GM19468 (cell line): ENCODE data around the gene KRT85.
"Not testable (repeated sequence)": the region's sequence is repeated elsewhere in the genome, so short reads cannot be mapped to it uniquely, and the experiment has no call there.

Experiments used
- ATAC-seq: cut with Tn5 transposase; IDR thresholded peaks from one replicate; pipeline ENCODE4 v1.9.1; 2021; ENCODE audit warnings: mild to moderate bottlenecking, moderate library complexity, moderate number of reproducible peaks; ENCODE audit not compliant: unreplicated experiment; ENCODE audit errors: extremely low read depth

Gene KRT85

GRCh38 chr12:52366738-52367485 is at the start of gene KRT85:
TSS of gene KRT85 (minus strand) at chr12:52367481. CDS start at chr12:52367405, 76 bp downstream.
- no peak for ATAC-seq

DNA sequence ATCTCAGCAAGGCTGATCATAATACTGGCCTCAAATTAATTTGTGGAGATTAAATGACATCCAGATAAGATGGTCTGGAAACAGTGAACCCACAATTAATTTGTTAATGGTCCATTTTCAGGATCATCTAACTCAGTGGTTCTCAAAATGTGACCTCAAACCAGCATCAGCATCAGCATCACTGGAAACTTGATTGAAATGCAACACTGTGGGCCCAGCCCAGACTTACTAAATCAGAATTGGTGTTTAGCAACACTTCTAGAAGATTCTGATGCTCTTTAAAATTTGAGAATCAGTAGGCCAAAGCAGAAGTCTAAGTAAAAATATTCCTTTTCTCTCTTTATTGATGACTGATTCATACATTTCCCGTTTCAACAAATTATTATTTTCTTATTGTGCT is 49.5 kb upstream of the KRT85 start:
- ATAC-seq = no peak

DNA sequence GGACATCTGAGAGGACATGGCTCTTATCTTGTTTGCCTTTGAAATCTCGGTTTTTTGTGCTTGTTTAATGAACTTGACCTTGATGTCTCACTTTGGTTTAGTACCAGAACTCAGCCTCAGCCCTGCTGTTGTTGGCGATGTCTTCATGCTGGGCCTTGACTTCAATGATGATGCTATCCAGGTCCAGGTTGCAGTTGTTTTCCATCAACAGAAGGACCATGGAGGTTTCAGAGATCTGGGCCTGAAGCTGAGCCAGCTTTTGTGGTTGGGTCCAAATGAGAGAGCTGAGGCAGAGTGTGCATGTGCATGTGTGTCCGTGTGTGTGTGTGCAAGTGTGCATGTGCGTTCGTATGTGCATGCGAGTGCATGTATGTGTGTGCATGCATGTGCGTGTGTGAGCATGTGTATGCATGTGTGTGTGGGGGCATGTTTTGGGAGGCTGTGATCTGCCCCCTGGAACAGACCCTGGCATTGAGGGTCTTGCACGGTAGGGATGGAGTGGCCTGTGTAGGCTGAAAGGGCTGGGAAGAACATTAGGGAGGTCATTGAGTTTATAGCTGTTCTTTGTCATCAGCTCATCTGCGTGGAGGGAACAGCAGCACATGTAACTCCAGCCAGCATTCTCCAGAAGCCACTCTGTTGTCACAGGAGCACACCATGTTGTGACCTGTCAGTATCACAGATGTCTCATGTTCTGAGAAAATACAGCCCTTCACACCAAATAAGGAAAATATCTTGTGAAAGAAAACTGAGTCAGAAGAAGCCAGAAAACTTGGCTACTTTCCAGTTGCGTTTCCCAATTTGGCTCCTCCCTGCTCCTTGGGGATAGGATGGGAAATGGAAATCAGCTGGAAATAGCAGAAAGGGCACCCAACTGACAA is 48.8 kb upstream of the KRT85 start:
- ATAC-seq = no peak

DNA sequence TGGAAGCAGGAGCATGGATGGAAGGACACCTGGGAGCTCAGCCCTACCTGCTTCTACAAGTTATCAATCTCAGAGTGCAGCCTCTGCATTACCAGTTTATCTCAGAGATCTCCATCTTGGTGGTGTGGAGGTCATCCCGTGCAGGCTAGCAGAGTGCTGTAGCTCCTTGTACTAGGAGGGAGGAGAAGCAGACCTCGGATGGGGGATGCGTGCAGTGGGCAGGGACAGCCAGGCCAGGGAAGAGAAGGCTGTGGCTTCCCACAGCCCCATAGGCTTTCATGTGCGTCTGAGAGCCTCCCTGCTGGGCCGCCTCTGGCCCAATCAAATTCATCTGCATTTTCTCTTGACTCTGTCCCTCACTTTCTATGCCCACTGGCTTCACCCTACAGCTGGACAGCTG is 47.7 kb upstream of the KRT85 start:
- no peak for ATAC-seq

DNA sequence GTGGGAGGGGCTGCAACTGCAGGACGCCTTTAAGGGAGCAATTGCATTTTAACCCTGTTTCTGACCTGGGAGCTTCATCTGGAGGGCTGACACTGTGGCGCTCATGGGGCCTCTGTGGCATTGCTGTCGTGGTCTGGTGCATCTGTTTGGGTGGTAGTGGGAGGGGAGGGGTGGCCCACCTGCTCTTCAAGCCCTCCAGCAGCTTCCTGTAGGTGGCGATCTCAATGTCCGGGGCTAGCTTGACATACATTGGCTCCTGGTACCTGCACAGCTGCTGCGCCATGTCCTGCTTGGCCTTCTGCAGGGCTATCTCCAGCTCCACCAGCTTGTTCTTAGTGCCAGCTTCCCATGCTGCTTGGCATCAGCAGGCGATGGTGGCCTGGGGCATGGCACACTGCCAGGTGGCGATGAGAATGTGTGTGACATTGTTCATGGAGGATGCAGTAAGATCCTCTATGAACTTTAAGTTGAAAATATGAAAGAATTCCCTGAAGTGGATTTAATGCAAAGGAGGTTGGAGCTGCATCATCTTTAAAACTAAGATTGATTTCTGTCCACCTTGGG is 46.6 kb upstream of the KRT85 start:
- no peak for ATAC-seq

GRCh38 chr12:52413202-52413601 is 45.9 kb upstream of the KRT85 start:
- ATAC-seq = no peak

DNA sequence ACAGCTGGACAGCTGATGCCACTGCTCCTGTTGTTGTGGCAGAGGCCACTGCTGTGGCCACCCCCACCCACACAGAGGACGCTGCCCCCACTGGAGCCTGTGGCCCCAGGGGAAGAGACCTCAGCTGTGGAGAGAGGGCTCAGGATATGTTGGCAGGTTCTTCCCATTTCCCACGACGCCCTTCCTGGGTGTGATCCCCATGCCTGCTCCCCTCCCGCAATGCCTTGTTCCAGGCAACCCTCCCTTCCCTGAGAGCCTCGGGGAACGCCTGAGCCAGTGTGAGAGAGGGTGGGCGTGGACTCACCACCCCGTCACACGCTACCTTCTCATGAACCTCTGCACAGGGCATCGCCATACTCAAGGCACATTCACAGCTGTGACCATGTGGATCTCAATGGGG is 44.5 kb upstream of the KRT85 start:
- no peak for ATAC-seq

- not testable (repeated sequence) for ATAC-seq
Observed at GRCh38 chr12:52410589-52411248, 43.4 kb upstream of the KRT85 start.

DNA sequence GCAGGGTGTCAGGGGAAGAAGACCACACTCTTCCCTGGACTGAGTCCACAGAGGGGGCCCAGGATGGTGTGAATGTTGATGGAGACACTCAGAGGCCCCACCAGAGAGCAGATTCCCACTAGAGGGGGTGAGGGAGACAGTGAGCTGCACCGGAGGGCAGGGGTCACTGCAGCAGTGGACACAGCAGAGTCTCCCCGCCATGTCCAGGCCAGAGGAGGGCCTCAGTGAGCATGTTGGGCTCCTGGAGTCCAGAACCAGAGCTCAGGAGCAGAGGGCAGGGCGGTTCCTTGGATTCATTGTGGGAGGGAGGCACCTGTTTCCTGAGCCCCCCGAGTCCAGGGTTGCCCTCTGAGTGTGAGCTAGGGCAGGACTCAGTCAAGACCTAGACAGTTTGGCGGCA is 40.6 kb upstream of the KRT85 start:
- no peak for ATAC-seq

DNA sequence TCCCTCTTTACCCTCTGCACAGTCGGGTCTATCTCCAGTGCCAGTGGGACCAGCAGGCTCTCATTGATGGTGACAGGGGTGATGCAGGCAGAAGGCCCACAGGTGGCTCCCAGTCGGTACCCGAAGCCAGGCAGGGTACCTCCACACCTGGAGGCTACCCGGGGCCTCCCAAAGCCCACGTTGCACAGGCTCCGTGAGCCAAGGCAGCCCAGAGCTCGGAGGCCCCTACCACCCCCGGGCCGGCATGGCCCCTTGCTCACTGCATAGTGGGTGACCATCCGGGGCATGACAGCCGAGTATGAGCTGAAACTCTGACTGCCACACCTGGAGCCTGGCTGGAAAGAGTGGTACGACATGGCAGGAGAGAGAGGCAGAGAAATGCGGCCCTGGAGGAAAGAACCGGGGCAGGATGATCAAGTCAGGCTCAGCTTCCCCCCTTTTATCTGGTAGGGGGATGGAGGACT is 38.7 kb upstream of the KRT85 start, which contains the start of gene KRT82:
TSS of gene KRT82 (minus strand) at position 414 of the 464 bp plus-strand sequence. CDS start at position 356, 58 bp downstream.
- no peak for ATAC-seq

DNA sequence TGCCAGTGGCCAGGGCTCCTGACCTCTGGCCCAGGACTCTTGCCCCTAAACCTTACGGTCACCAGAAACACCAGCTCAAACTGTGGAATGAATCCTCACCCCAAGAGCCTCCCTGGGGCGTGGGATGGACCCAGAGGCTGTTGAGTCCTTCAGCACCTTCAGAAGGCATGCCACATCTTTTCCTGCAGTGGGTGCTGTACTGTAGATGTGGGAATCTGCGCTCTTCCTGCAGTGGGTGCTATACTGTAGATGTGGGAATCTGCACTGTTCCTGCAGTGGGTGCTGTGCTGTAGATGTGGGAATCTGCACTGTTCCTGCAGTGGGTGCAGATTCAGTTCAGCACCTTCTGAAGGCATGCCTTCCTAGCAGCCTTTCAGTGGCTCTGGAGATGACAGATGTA is 37.7 kb upstream of the KRT85 start:
- ATAC-seq = no peak

DNA sequence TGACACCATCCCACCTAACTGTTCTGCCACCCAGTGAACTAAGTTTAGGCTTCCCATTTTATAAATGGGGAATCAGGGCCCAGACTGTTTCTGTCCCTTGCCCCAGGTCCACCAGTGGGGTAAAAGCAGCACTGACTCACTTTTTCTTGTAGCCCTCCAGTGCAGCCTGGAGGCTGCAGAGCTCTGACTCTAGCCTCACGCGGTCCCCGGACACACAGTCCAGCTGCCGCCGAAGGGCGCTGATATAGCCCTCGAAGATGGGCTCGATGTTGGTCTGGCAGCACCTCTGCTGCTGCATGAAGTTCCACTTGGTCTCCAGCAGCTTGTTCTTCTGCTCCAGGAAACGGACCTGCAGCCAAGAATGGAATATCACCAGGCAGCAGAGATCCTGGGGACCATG is 36.3 kb upstream of the KRT85 start:
- no peak for ATAC-seq

DNA sequence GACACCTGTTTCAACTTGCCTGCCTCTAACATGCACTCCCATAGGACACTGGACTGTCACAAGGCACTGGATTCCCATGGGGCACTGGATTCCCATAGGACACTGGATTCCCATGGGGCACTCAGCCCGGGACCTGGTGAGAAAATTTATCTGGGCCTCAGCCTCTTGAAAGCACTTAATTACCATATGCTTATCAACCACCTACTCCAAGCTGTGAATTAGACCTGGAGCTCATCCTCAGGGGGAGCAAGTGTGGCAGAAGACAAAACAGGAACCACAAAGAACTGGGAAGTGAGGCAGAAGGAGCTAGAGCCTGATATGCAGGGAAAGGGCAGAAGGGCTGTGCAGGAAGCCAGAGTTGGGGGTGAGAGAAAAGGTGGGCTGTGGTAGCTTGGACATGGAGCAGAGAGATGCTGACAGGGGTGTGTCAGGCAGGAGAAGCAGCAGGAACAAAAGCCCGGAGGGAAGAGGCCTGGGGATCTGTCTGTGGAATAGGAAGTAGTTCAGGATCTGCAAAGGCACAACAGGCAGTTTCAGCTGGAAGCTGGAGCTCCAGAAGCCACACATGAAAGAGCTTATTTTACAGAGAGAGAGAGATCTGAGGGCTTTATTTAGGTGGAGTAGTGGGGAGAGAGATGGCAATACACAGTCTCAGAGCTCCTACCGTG is 35.7 kb upstream of the KRT85 start:
- ATAC-seq = no peak

GRCh38 chr12:52402377-52402776 is 35.1 kb upstream of the KRT85 start:
- ATAC-seq = no peak

- ATAC-seq = no peak
Observed at GRCh38 chr12:52401926-52402325, 34.6 kb upstream of the KRT85 start.

- no peak for ATAC-seq
Observed at GRCh38 chr12:52401526-52401925, 34.2 kb upstream of the KRT85 start.

DNA sequence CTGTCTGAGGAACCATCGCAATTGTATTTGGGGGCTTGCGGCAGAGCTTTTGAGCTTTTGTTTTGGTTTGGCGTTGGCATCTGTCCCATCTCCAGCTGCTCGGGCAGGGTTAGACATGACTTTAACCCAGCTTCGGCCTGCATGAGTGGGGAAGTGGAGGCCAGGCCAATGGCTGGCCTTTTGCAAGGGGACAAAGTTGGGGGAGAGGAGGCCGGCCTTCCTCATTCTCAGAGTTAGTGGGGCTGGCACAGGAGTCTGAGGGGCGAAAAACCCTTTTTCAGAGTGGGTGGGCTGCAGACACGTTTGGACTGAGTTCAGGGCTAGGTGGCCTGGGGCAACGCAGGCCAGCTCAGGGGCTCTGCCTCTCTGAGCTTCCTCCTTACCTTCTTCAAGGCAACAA is 33.6 kb upstream of the KRT85 start:
- ATAC-seq = no peak

GRCh38 chr12:52399756-52400155 is 32.5 kb upstream of the KRT85 start:
- no peak for ATAC-seq

DNA sequence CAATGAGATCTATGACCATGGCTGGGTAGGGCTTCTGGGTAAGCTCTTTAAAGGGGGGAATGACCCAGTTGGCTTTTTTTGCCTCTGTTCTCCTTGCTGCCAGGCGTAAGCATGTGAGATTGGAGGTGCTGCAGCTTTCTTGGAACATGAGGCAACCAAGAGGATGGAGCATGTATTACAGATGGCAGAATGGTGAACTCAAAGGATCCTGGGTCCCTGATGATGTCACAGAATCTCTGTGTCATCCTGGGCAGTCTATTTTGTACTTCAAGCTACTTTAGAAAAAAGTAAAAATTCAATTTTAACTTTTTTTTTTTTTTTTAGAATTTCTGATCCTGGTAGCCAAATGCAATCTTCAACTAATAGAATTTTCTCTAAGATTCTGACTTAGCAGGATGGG is 30.9 kb upstream of the KRT85 start:
- ATAC-seq = no peak

DNA sequence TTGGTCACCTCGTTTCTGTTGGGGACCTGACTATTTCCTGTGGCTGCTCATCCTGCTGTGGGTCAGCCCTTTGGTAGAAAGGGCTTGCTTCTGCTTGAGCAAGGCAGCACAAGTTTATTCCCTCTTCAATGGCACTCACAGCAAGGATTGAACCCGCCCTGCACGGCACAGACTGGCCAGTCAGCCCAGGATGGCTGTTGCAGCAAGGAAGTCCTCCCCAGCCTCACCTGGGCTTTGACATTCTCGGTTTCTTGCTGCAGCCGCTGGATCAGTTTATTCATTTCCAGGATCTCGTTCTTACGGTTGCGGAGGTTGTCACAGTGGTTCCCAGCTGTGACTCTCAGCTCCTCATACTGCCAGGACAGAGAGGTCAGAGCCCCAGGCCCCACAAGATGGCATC is 29.4 kb upstream of the KRT85 start:
- no peak for ATAC-seq
